HEK293T (cell line): ENCODE results near the gene XPO4.

Source experiments
- CTCF ChIA-PET: fragments of 350-600 bp; formaldehyde crosslinking; extraction: SDS; loops from one replicate; lab custom pipeline; 2021; ENCODE audit warnings: antibody characterized with exemption, inconsistent platforms; lab: Yijun Ruan, JAX
- POLR2A ChIA-PET: fragments of 350-600 bp; formaldehyde crosslinking; extraction: SDS; loops from one replicate; lab custom pipeline; 2020; ENCODE audit warnings: antibody characterized with exemption, inconsistent platforms; lab: Yijun Ruan, JAX
- DNase-seq: peaks from one replicate; pipeline ENCODE4 v3.0.0; 2012; ENCODE audit warnings: mixed read lengths; ENCODE audit errors: extremely low spot score
- ARNT ChIP-seq: fragments of 450-650 bp; IDR thresholded peaks from 2 replicates; pipeline ENCODE4 v1.6.1; 2017; ENCODE audit warnings: mild to moderate bottlenecking
- BHLHE40 ChIP-seq: fragments of 450-650 bp; IDR thresholded peaks from 2 replicates; pipeline ENCODE4 v1.6.1; 2016; ENCODE audit warnings: mild to moderate bottlenecking, moderate library complexity, borderline replicate concordance
- CTBP1 ChIP-seq: fragments of 450-650 bp; IDR thresholded peaks from 2 replicates; pipeline ENCODE4 v1.6.1; 2016; ENCODE audit warnings: borderline replicate concordance
- ELF4 ChIP-seq: fragments of 450-650 bp; IDR thresholded peaks from 2 replicates; pipeline ENCODE4 v1.6.1; 2017; ENCODE audit warnings: antibody characterized with exemption
- FOXA1 ChIP-seq: fragments of 450-650 bp; IDR thresholded peaks from 2 replicates; pipeline ENCODE4 v1.6.1; 2016; ENCODE audit warnings: mild to moderate bottlenecking
- FOXK2 ChIP-seq: fragments of 450-650 bp; IDR thresholded peaks from 2 replicates; pipeline ENCODE4 v1.6.1; 2016; ENCODE audit warnings: mild to moderate bottlenecking
- FOXM1 ChIP-seq: fragments of 450-650 bp; IDR thresholded peaks from 2 replicates; pipeline ENCODE4 v1.6.1; 2017; ENCODE audit warnings: mild to moderate bottlenecking, borderline replicate concordance
- HDGF ChIP-seq: fragments of 450-650 bp; IDR thresholded peaks from 2 replicates; pipeline ENCODE4 v1.6.1; 2017; ENCODE audit warnings: antibody characterized with exemption, borderline replicate concordance
- L3MBTL2 ChIP-seq: fragments of 450-650 bp; conservative IDR thresholded peaks from 2 replicates; pipeline ENCODE4 v1.6.1; 2016; ENCODE audit warnings: mild to moderate bottlenecking
- LEF1 ChIP-seq: fragments of 450-650 bp; IDR thresholded peaks from 2 replicates; pipeline ENCODE4 v1.6.1; 2017; ENCODE audit warnings: mild to moderate bottlenecking, borderline replicate concordance
- NFRKB ChIP-seq: fragments of 450-650 bp; IDR thresholded peaks from 2 replicates; pipeline ENCODE4 v1.6.1; 2016; ENCODE audit warnings: mild to moderate bottlenecking, moderate library complexity
- SP1 ChIP-seq: fragments of 450-650 bp; IDR thresholded peaks from 2 replicates; pipeline ENCODE4 v1.6.1; 2017
- SUZ12 ChIP-seq: fragments of 450-650 bp; IDR thresholded peaks from 2 replicates; pipeline ENCODE4 v1.6.1; 2016; ENCODE audit warnings: mild to moderate bottlenecking
- TARDBP ChIP-seq: fragments of 450-650 bp; IDR thresholded peaks from 2 replicates; pipeline ENCODE4 v1.6.1; 2016
- ZNF384 ChIP-seq: fragments of 450-650 bp; IDR thresholded peaks from 2 replicates; pipeline ENCODE4 v1.6.1; 2016
- TF ChIP-seq, protein P1 (sequence below): fragments of 450-650 bp; IDR thresholded peaks from 2 replicates; pipeline ENCODE4 v1.6.1; 2016

Gene XPO4

DNA sequence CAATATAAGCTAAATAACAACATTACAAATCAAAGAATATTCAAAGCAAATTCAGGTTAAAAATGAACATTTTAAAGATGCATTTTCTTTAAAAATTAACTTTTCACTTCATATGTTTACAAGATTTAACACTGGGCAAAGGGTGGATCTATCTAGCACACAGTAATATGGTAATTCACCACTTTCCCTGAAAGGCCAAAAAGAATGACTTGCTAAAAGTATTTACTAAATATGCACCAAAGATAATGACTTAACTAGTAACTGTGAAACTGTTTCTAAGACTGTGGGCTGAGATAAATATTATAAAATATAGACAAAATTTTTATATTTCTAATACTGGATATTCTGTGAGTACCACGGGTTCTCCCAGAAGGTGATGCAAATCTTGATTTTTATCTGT is 124.2 kb downstream of the XPO4 start:
- ChIA-PET CTCF (no interaction called here), POLR2A (no interaction called here)
- DNase-seq, result no peak
- TF ChIP-seq SP1, result no peak
- no peak for TF ChIP-seq NFRKB
- TF ChIP-seq, protein P1, sequence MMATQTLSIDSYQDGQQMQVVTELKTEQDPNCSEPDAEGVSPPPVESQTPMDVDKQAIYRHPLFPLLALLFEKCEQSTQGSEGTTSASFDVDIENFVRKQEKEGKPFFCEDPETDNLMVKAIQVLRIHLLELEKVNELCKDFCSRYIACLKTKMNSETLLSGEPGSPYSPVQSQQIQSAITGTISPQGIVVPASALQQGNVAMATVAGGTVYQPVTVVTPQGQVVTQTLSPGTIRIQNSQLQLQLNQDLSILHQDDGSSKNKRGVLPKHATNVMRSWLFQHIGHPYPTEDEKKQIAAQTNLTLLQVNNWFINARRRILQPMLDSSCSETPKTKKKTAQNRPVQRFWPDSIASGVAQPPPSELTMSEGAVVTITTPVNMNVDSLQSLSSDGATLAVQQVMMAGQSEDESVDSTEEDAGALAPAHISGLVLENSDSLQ, result no peak

DNA sequence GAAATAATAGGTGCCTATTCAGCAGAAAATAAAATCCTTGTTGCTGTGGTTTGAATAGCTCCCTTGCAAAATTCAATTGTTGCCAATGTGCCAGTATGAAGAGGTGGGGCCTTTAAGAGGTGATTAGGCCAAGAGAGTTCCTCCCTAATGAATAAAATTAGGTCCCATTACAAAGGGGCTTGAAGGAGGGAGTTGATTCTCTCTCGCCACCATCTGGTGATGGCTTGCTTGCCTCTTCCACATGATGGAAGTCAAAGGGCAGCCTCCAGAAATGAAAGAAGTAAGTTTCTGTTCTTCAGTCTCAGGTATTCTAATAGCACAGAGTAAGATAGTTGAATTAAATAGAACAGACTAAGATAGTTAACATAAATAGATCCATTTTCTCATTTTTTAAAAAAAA is 125.8 kb downstream of the XPO4 start:
- TF ChIP-seq ELF4, result no peak
- TF ChIP-seq SUZ12, result no peak
- TF ChIP-seq NFRKB, result no peak
- TF ChIP-seq, protein P1, result no peak
- no peak for TF ChIP-seq L3MBTL2
- no peak for TF ChIP-seq BHLHE40
- TF ChIP-seq CTBP1, result no peak
- TF ChIP-seq FOXK2, result no peak
- no peak for TF ChIP-seq HDGF
- no peak for TF ChIP-seq TARDBP
- CTCF ChIA-PET, result no interaction called here
- no peak for DNase-seq
- POLR2A ChIA-PET, result no interaction called here

DNA sequence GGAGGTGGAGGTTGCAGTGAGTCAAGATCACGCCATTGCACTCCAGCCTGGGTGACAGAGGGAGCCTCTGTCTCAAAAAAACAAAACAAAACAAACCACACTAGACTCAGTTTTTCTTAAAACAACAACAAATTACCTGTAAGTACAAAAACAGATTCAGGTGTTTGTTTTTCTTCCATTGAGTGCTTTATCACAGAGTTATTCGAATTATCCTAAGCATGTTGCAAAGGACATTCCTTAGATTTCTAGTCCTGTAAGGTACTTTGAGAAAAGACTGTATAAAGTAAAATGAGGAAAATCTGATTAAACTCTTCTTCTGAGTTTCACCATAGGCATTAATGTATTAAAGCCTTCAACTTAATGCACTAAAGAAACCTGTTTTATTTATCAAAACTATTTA is 126.6 kb downstream of the XPO4 start:
- ChIA-PET POLR2A (no interaction called here), CTCF (no interaction called here)
- TF ChIP-seq LEF1 (no peak), CTBP1 (no peak), SUZ12 (no peak), NFRKB (no peak), SP1 (no peak), TARDBP (no peak), HDGF (no peak), FOXM1 (no peak)
- TF ChIP-seq, protein P1, result no peak
- no peak for DNase-seq

DNA sequence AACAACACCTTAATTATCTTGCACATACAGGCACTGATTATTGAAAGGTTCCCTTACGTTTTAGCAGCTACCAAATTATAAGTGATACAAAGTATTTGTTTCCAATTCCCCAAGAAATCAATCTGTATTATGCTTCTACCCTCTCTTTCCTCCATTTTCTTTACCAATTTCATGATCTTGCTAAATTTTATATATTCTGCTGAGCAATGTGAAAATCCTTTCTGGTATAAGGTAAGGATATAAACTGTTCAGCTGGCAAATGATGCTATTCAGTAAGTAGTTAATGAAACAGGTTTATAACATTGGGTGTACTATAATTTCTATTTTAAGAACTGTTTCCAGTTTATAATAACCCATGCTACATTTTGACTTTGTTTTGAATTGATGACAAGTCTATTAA is 127.8 kb downstream of the XPO4 start:
- TF ChIP-seq FOXM1 (no peak), ZNF384 (no peak), HDGF (no peak), LEF1 (no peak), SP1 (no peak), FOXK2 (no peak), NFRKB (no peak), ARNT (no peak), L3MBTL2 (no peak), BHLHE40 (no peak), CTBP1 (no peak), TARDBP (no peak), ELF4 (no peak), SUZ12 (no peak), FOXA1 (no peak)
- TF ChIP-seq, protein P1, result no peak
- DNase-seq, result no peak
- CTCF ChIA-PET, result no interaction called here
- POLR2A ChIA-PET, result interaction anchor here (1.6 to 1.7 kb wide), 2 partner anchors 147 to 279 kb away, joined by 5 to 6 read pairs; no protein-coding TSS in a partner anchor

DNA sequence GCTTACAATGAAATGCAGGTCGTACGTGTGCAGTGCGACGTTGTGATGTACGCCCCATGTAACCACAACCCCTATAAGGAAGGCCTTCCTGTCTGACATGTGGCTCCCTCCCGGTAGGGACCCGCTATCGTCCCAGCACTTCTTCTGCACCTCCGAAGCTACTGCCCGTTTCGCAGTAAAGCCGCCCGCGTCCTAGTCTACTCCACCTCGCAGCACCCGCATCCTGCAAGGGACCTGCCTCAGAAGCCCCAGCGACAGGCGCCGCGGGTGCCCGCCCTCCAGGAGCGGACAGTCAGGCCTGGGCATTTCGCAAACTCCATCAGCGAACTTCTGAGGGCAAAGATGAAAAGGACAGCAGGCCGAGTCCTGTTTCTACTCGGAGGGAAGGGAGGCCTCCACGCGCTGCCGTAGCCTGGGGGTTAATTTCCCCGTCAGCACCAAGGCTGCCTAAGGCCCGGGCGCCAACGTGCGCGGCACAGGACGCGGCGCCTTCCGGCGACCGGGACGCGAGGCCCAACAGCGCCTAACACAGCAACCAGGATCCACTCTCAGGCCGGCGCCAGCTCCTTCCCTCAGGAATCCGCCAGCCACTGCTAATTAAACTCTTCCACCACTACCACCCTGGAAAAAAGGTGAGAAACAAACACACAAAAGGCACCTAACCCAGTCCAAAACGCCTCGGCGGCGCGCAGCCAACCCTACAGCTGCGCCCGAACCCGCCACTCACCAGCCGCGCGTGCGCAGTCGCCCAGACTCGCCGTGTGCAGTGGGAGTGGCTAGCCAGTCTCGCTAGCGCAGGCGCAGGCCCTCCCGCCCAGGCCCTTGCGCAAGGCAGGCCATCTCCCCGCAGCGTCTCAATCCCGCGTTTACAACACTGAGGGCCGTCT is 129.1 kb downstream of the XPO4 start, which contains the start of gene EEF1AKMT1:
TSS of gene EEF1AKMT1 (minus strand) at position 768 of the 887 bp plus-strand sequence. CDS start 16,363 bp downstream, outside the sequence.
- CTCF ChIA-PET, result no interaction called here
- TF ChIP-seq FOXK2 (no peak), L3MBTL2 (peak; percentile 84), LEF1 (no peak), NFRKB (no peak), SP1 (no peak), SUZ12 (no peak), CTBP1 (no peak), ZNF384 (no peak)
- TF ChIP-seq, protein P1, result peak; percentile 92

More for the DNA sequence above, 129.1 kb downstream of the XPO4 start, which contains the start of gene EEF1AKMT1:
- POLR2A ChIA-PET, result interaction anchor here (0.6 to 1.7 kb wide), 6 partner anchors 26 to 277 kb away, joined by 3 to 6 read pairs (median 4); no protein-coding TSS in a partner anchor
- peak; percentile 89 for DNase-seq
